Fibroblast of skin of left biceps (primary cell): ENCODE measurements around the gene KIAA0825.

ENCODE experiments used
- DNase-seq, 2 experiments: peaks; one replicate each; pipeline ENCODE4 v3.0.0-alpha.2; 2013; ENCODE audit warnings: low read depth in 2 of 2

KIAA0825 gene, protein sequence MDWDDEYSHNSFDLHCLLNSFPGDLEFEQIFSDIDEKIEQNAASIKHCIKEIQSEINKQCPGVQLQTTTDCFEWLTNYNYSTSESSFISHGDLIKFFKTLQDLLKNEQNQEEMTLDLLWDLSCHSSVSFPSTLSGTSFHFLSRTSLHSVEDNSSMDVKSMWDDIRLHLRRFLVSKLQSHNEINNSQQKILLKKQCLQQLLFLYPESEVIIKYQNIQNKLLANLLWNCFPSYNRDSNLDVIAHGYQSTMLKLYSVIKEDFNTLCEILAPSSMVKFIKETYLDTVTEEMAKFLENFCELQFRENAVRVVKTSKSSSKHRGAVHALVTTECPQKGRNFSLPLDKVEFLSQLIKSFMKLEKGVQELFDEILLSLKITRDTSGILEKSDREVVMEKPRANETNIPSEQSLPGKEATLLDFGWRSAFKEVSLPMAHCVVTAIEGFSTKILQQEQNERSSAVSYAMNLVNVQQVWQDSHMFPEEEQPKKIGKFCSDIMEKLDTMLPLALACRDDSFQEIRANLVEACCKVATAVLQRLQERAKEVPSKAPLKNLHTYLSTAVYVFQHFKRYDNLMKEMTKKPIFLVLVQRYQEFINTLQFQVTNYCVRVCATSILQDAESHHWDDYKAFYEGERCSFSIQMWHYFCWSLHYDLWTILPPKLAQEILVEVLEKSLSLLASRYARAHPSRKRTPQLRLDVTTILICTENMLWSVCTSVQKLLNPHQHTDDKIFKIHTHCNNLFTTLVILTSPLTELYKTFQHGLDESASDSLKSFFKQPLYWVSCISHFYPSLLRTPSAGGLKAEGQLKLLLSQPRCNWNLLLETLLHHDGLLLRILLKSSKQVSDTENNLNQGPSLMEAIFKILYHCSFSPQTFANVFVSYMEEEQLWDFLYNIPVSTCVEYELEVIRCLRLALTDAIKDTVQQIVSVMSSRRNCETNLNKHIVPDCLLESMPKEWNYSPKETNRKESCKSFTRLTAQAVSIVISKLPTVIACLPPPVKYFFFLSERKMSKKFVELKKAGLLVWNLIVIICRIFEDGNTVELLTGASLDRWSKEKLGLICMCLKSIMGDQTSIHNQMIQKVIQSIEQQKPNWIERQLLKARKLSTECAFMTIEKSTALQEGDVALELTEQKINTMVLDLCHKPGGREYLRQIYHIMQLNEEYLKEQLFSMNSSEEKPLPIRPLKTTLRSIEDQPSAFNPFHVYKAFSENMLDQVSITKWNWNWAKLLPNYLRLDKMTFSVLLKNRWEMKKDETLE (N-terminal part only)

DNA sequence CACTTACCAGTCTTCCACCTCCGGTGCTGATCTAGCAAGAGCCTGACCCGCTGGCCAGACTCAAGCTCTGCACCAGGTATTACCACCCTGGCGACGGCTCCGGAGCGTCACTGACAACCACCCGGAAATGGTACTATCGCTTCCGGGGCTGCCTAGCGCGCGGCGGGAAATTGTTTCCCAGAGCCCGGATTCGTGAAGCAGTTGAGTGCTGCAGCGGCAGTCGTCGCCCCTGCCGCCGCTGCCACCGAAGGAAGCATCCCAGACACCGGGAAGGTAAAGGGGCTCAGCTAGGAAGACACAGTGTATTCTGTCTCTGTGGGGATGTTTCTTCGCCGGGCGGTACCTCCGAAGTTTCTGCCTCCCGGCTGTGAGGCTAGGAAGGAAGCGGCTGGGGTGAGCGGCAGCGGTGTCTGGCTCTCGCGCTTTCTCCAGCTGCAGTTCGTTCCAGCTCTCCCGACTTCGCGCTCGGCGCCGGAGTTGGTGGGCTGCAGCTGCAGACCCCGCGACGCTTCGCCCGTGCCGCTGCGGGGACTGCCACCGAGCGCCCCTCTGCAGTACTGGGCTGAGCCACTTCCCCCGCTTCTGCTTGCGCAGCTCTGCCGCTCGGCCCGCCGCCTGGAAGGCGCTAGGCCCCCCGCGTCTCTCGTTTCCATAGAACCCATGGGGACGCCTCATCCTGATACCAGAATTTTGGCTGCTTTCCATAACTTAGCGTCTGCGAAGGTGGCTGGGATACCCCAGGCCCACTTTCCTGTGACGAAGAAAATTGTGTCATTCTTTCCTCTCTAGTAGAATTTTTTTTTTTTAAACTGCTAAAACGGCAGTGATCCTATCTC, at the start of gene KIAA0825, which contains the start of gene SLF1:
Gene KIAA0825, minus strand, starts transcription at position 112 of the 836 bp plus-strand sequence. CDS start 81,478 bp downstream, outside the sequence.
Gene SLF1, plus strand, starts transcription at position 177 of the 836 bp plus-strand sequence. CDS start 10,142 bp downstream, outside the sequence.
- DNase-seq: peak; percentile 41 to 56

DNA sequence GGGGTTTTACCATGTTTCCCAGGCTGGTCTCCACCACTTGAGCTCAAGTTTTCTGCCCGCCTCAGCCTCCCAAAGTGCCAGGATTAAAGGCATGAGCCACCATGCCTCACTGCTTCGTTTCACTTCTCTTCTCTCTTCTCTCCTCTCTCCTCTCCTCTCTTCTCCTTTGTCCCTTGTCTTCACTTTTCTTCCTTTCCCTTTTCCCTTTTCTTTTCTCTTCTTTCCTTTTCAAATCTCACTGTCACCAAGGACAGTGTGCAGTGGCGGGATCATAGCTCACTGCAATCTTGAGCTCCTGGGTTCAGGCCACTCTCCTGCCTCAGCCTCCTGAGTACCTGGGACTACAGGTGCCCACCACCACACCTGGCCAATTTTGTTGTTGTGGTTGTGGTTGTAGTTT, 49.5 kb upstream of the KIAA0825 start:
- DNase-seq: no peak

DNA sequence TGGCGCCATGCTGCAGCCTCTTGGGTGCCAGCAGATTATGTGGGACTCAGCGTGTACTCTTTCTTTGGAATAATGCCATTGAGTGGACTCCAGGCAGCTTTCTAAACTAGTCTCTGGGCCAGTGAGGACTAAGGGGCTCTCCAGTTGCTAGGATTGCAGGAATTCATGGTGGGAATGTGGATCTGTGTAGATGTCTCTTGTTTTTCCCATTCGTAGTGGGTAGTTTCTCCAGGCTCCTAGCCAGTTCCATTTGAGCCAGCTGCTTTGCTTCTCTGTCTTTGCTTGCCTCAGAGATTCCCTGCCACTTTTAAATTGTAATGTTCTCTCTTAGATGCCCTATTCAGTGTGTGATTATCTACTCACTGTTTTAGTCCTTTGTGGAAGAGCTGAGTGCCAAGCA, 42.7 kb upstream of the KIAA0825 start:
- DNase-seq: no peak

DNA sequence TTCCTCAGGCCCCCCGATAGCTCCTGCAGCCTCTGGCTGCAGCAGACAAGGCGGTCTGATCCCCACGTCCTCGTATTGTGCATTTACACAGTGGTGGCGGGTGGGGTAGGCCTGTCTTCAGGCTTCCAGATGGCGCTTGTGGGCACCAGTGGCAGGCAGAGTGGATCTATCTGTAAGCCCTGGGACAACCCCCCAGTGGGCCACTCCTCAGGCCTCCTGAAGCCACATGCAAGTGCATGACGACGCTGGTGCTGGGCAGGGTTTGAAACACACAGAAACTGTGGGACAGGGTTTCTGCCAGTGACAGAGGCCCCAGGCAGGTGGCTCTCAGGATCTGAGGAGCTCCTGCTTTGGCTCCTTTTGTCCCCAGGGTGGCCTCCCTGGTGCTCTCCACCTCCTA, 42.1 kb upstream of the KIAA0825 start:
- DNase-seq: no peak

DNA sequence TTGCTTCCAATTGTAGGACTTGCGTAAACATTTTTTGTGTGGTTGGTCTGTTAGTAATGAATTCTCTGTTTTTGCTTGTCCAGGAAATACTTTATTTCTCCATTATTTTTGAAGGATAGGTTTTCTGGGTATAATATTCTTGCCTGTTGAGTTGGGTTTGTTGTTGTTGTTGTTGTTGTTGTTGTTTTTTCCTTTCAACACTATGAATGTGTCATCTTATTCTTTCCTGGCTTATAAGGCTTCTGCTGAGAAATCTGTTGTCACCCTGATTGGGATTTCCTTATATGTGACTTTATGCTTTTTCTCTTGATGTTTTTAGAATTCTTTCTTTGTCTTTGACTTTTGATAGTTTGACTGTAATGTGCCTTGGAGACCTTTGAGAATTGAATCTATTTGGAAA, 39.9 kb upstream of the KIAA0825 start:
- no peak for DNase-seq

DNA sequence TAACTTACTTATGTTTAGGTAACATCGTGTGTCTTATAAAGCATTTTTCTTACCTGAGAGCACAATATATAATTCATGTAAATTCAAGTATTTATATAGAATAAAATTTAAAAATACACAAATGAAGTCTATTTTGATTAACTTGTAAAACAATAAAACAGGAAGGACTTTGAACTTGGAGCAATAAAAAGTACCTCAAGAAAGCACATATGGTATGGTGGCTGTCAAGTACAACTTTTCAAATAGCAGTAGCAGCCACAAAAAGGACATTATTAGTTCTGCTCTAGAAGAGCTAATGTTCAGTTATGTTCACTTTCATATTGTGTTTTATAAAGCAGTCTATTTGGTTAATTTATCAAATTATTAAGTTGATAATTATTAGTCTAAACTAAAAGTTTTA, 31.5 kb upstream of the KIAA0825 start:
- DNase-seq: no peak

DNA sequence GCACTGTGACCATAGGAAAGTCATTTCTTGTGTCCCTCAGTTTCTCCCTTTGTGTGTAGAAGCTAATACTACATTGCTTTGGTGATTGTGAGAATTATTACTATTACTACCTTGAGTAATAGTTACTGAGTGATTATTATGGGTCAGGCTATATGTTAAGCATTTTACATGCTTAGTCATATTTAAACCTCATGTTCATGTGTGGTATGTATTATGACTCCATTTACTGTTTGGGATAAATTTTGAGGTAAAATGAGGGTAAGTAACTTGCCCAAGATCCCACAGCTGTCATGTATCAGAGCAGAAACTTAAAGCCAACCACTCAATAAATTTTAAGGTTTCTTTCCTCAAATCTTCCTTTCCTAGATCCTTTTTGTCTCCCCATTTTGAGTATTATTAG, 28.4 kb upstream of the KIAA0825 start:
- no peak for DNase-seq

DNA sequence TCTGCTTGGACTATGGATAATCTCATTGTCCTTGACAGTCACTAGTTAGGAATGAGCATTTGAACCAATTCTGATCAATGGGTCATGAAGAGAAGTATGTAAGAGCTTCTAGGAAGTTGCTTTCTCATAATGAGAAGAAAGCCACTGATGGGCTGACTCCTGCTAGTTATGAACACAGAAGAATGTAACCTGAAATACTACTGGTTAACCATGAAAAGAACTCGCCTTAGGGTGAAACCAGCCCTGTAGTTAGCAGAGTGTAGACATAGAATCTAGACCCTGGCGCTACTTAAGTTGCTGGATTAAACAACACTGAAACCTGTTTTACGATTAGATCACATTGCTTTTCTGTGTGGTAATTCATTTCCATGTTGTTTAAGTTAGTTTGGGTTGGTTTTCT, 26.6 kb upstream of the KIAA0825 start:
- no peak for DNase-seq

DNA sequence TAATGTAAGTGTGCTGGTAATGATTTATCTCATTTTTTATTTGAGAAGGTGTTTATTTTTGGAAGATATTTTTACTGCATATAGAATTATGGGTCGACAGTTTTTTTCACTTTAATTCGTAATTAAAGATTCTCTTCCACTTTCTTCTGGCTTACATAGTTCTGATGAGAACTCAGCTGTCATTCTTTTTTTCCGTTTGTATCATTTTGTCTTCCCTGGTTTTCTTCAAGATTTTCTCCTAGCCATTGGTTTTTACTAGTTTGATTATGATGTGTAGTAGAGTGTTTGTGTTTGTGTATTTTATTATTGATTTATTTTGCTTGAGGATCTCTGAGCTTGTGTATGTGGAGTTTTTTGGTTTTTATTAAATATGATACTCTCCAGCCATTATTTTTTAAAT, 21.8 kb upstream of the KIAA0825 start:
- no peak for DNase-seq

DNA sequence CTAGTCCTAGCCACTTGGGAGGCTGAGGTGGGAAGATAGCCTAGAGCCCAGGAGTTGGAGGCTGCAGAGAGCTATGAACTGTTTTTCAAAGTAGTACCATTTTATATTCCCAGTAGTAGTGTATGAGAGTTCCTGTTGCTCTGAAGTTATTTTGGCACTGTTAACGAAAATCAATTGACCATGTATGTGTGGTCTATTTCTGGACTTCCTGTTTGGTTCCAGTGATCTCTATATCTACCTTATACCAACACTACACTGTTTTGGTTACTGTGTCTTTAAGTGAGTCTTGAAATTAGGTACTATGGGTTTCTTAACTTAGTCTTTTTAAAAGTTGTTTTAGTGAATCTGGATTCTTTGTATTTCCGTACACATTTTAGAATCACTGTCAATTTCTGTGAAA, 13.6 kb upstream of the KIAA0825 start:
- DNase-seq: no peak

DNA sequence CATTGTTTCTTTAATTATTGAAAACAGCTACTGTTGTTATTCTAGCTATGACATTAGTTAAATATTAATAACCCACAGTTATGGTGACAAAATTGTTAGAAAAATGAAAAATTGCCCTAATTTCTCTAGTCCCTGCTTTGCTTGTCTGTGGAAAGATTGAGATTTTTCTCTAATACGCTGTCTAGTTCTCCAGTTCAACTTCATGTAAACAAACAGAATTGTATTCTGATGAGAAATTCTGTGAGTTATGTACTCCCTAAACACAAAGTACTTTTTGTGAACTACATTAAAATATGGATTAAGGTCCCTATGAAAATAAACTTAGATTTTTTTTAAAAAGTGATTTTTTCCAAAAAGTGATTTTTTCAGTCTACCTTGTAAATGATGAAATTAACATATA, 8.8 kb upstream of the KIAA0825 start:
- no peak for DNase-seq

DNA sequence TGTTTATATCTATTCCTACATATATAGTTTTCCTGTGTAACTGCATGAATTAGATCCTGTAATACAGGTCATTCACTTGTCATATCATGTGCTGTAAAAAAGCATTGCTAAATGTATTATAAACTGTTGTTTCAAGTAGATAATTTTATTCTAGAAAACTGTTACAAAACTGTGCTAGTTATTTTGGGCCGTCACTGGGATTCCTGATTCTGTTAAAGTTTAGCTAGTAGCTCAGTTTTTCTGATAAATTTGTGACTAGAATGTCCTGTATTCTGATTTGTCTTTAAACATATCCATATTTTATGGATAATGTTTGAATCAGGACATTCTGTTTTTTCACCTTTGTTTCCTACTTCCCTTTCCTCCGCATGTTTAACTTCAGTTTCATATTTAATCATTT, 5.5 kb upstream of the KIAA0825 start:
- no peak for DNase-seq

DNA sequence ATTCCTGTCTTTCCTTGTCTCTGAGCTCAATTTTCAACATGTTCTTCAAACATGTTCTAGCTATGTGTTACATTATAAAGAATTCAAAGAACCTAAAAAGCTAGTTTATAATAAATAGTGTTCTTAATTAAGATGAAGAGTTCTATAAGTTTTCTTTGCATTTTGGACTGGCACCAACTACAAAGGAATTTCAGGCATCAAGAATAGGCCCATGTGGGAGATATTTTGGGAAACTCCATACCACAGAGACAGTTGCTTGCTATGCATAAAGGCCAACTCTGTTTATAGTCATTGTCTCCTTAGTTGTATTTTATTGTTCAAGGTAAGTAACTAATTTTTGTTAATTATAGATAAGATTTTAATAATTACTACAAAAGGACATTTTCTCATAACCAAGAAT, 4.6 kb upstream of the KIAA0825 start:
- peak in 1 of 2 experiments; percentile 36 for DNase-seq

DNA sequence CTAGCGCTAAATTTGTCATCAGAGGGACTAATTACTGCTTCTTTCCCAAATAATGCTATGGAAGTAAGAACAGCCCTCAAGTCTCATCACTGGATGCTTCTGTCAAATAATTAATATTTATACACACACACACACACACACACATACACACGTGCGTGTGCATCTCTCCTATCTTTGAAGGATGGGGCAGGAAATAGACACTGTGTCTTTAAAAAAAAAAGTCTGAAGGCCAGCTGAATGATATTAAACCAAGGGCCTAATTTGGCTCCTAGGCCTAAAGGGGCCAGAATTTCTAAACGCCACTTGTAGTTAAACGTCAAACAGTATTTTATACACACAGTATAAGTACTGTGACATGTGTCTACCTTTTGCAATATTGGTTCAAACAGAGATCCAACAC, 3.4 kb upstream of the KIAA0825 start:
- no peak for DNase-seq

DNA sequence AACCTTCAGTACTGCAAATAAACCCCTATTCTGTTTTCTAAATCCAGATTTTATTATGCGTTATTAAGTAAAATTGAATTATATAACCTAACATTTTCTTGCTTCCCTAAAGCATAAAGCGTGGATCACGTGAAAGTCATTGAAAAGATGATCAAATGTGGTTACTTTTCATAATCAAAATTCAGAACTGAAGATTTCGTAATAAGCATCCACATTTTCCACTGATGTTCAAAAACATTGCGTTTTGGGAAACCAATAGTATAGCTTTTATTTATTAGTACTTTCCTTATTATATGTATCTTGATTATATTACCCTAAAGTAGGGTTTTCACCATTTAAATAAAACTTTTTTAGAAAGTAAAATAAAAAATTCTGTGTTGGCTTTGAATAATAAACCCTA, 1.9 kb upstream of the KIAA0825 start:
- no peak for DNase-seq

DNA sequence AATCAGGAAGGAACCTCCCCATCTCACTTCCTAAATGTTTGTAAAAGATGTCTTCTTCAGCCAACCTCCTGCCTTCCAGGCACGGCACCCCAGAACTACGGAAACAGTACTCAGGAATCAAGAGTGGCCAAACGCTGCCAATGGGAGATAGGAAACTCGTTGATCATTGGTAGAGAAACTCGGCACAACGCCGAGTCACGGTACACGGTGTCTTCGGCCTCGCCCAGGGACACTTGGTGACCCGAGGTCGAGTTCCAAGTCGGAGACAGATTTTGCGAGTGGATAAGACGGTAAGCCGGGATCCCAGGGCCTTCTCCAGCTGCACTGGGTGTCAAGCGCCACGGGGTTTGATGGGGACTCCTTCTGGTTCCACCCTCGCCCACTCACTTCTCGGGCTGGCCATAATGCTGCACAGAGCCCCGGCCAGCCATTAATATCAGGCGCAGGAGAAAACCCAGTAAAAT, 343 bp downstream of the KIAA0825 start:
- DNase-seq: peak in 1 of 2 experiments; percentile 17

DNA sequence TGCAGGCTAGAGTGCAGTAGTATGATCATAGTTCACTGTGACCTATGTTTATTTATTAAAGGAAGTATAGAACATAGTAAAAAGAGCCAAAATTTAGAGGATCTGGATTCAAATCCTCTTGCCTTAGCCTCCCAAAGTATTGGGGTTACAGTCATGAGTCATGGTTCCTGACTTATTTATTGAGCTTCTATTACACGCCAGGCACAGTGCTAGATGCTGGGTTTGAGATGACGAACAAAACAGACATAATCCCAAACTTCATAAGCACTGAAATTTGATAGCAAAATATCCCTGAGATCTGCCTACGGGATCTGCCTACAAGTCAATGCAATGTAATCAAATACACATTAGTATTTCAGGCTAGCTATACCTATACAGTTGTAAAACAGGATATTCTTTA, 2.5 kb downstream of the KIAA0825 start:
- DNase-seq: no peak

DNA sequence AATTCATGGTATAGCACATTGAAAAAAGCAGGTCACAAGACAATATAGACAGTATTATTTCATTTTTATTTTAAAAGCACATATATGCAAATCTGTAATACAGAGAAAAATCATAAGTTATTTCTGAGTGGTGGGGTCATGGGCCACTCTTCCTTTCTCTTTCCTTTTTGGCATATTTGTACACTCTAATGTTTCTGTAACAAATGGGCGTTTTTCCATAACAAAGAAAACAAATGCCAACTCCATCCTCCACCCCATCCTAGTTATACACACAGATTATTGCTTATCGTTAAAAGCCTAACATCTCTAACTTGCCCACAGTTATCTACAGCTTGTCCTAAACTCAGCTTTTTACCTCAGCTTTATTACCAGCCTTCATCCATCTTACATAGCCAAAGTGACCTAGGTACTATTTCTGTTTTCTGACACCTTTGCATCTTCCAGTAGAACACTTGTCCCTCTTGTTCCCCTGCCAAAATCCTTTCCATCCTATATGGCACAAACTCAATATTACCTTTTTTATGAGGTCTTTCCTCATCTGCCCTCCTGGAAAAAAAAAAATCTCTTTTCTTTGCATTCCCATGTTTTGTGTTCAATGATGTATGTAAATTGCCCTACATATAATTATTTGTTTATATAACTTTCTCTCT, 4.1 kb downstream of the KIAA0825 start:
- DNase-seq: no peak

DNA sequence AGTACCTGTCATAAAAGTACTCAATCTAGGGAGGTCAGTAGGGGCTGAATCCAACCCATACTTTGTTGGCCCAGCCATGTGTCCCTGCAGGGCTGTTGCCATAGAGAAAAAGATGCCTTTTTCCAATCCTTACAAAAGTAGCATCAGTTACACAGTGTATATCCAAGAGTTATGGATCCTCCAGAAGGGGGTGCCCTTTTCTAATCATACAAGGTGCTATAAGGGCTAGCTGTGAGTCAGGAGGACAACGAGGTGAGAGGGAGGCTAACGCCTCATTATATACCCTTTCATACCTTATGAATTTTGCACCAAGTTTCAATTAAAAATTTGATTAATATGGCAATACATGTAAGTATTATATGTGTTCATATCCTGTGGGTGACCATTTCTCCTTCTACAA, 4.8 kb downstream of the KIAA0825 start:
- no peak for DNase-seq

DNA sequence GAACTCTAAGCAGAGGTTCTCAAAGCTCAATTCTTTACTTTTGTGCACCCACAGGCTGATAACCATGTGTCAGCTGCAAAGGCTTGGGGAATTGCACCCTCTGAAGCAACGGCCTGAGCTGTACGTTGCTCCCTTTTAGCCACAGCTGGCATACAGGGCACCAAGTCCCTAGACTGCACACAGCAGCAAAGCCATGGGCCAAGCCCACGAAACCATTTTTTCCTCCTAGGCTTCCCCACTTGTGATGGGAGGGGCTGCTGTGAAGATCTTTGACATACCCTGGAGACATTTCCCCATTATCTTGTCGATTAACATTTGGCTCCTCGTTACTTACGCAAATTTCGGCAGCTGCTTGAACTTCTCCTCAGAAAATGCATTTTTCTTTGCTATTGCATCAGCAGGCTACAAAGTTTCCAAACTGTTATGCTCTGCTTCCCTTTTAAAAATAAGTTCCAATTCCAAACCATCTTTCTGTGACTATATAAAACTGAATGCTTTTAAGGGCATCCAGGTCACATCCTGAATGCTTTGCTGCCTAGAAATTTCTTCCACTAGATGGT, 23.0 kb downstream of the KIAA0825 start:
- no peak for DNase-seq
